DOHH2 (cell line): ENCODE results near the gene CCDC91.
"Not testable (repeated sequence)": the region's sequence is repeated elsewhere in the genome, so short reads cannot be mapped to it uniquely, and the experiment has no call there.

Experiments used
- H3F3A ChIP-seq: fragments of 200-600 bp; sonication (generic), shearing (Covaris generic); 2 replicates; pipeline ENCODE4 v1.6.0; 2016; ENCODE audit warnings: antibody characterized with exemption, mild to moderate bottlenecking; ENCODE audit not compliant: control insufficient read depth, insufficient read depth
- H3K27ac ChIP-seq: fragments of 200-600 bp; sonication (generic); 2 replicates; pipeline ENCODE4 v1.5.1; 2014; ENCODE audit warnings: low read depth, mild to moderate bottlenecking, low read length, moderate library complexity
- H3K27me3 ChIP-seq: fragments of 200-600 bp; sonication (generic); 2 replicates; pipeline ENCODE4 v1.6.1; 2014; ENCODE audit warnings: mild to moderate bottlenecking, low read length, mixed read lengths; ENCODE audit not compliant: control insufficient read depth
- H3K36me3 ChIP-seq: fragments of 200-600 bp; sonication (generic); 2 replicates; pipeline ENCODE4 v1.6.1; 2014; ENCODE audit warnings: mild to moderate bottlenecking, low read length, moderate library complexity, mixed read lengths; ENCODE audit not compliant: control insufficient read depth
- H3K4me1 ChIP-seq: fragments of 200-600 bp; sonication (generic); 2 replicates; pipeline ENCODE4 v1.6.1; 2014; ENCODE audit warnings: mild to moderate bottlenecking, low read length, mixed read lengths; ENCODE audit not compliant: control insufficient read depth
- H3K4me2 ChIP-seq: fragments of 200-600 bp; sonication (generic); 2 replicates; pipeline ENCODE4 v1.6.0; 2014; ENCODE audit warnings: mild to moderate bottlenecking, low read length, moderate library complexity
- H3K4me3 ChIP-seq: fragments of 200-600 bp; sonication (generic); 2 replicates; pipeline ENCODE4 v1.5.1; 2014; ENCODE audit warnings: mild to moderate bottlenecking, low read length, mixed read lengths
- H3K79me2 ChIP-seq: fragments of 200-600 bp; sonication (generic); 2 replicates; pipeline ENCODE4 v1.6.1; 2014; ENCODE audit warnings: mild to moderate bottlenecking, low read length, mixed read lengths; ENCODE audit not compliant: control insufficient read depth
- H3K9me2 ChIP-seq: fragments of 200-600 bp; sonication (generic); replicated peaks from 2 replicates; pipeline ENCODE4 v1.6.1; 2014; ENCODE audit warnings: mild to moderate bottlenecking, low read length, mixed read lengths; ENCODE audit not compliant: control insufficient read depth
- H3K9me3 ChIP-seq: fragments of 200-600 bp; sonication (generic); 2 replicates; pipeline ENCODE4 v1.6.1; 2014; ENCODE audit warnings: antibody characterized with exemption, low read length, mixed read lengths; ENCODE audit not compliant: control insufficient read depth, insufficient read depth
- H4K20me1 ChIP-seq: fragments of 200-600 bp; sonication (generic); 2 replicates; pipeline ENCODE4 v1.6.0; 2014; ENCODE audit warnings: low read depth, mild to moderate bottlenecking, antibody characterized with exemption, low read length, moderate library complexity; ENCODE audit not compliant: control insufficient read depth, insufficient read depth
- CTCF ChIP-seq: fragments of 200-600 bp; sonication (generic); IDR thresholded peaks from one replicate; pipeline ENCODE4 v1.5.1; 2014; ENCODE audit warnings: antibody characterized with exemption, mild to moderate bottlenecking, low read depth, low read length; ENCODE audit not compliant: poor library complexity, severe bottlenecking
- EZH2phosphoT487 ChIP-seq: fragments of 200-600 bp; sonication (generic); IDR thresholded peaks from 2 replicates; pipeline ENCODE4 v1.6.1; 2017; ENCODE audit warnings: borderline replicate concordance, mild to moderate bottlenecking, antibody characterized with exemption, low read length, moderate library complexity, mixed read lengths

CCDC91 gene

DNA sequence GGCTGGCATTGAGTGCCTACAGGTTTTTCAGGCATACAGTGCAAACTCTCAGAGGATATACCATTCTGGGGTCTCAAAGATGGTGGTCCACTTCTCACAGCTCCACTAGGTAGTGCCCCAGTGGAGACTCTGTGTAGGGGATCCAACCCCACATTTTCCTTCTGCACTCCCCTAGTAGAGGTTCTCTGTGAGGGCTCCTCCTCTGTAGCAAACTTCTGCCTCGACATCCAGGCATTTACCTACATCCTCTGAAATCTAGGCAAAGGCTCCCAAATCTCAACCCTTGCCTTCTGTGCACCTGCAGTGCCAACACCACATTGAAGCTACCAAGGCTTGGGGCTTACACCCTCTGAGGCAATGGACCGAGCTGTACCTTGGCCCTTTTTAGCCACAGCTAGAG is 179.2 kb downstream of the CCDC91 start:
- H4K20me1 ChIP-seq, result no peaks in the 10 kb centered on the region
- no peak overlapping the region for H3K4me2 ChIP-seq
- H3K4me1 ChIP-seq, result no peaks in the 10 kb centered on the region
- no peaks in the 10 kb centered on the region for H3K27me3 ChIP-seq
- H3K27ac ChIP-seq, result no peak overlapping the region
- H3K36me3 ChIP-seq, result peaks cover 10% of the 10 kb centered on the region
- H3K9me3 ChIP-seq, result peaks cover 24% of the 10 kb centered on the region
- H3K79me2 ChIP-seq, result no peaks in the 10 kb centered on the region
- no peak overlapping the region for H3K4me3 ChIP-seq
- TF ChIP-seq CTCF (no peak), EZH2phosphoT487 (no peak)
- no peaks in the 10 kb centered on the region for H3F3A ChIP-seq
- H3K9me2 ChIP-seq, result no peaks in the 10 kb centered on the region

GRCh38 chr12:28374556-28374955 is 184.3 kb downstream of the CCDC91 start:
- no peaks in the 10 kb centered on the region for H3F3A ChIP-seq
- no peak overlapping the region for H3K27ac ChIP-seq
- no peaks in the 10 kb centered on the region for H3K4me1 ChIP-seq
- H3K27me3 ChIP-seq, result no peaks in the 10 kb centered on the region
- no peak for TF ChIP-seq EZH2phosphoT487
- peaks cover under 1% of the 10 kb centered on the region; the same call in 1 of the 2 replicates for H3K36me3 ChIP-seq
- H3K9me3 ChIP-seq, result peaks cover 9% of the 10 kb centered on the region
- H3K79me2 ChIP-seq, result no peaks in the 10 kb centered on the region
- H3K4me2 ChIP-seq, result no peak overlapping the region
- H3K4me3 ChIP-seq, result no peak overlapping the region
- no peaks in the 10 kb centered on the region for H4K20me1 ChIP-seq
- no peaks in the 10 kb centered on the region for H3K9me2 ChIP-seq

GRCh38 chr12:28378736-28379135 is 188.5 kb downstream of the CCDC91 start:
- no peaks in the 10 kb centered on the region for H3K36me3 ChIP-seq
- no peak overlapping the region for H3K27ac ChIP-seq
- no peaks in the 10 kb centered on the region for H3K9me2 ChIP-seq
- H3K9me3 ChIP-seq, result no peaks in the 10 kb centered on the region
- no peaks in the 10 kb centered on the region for H3F3A ChIP-seq
- no peak overlapping the region for H3K4me3 ChIP-seq
- TF ChIP-seq EZH2phosphoT487 (no peak), CTCF (no peak)
- no peaks in the 10 kb centered on the region for H4K20me1 ChIP-seq
- no peaks in the 10 kb centered on the region for H3K79me2 ChIP-seq
- H3K4me2 ChIP-seq, result no peak overlapping the region
- H3K4me1 ChIP-seq, result no peaks in the 10 kb centered on the region
- no peaks in the 10 kb centered on the region for H3K27me3 ChIP-seq

GRCh38 chr12:28379779-28380178 is 189.5 kb downstream of the CCDC91 start:
- not testable (repeated sequence) for H4K20me1 ChIP-seq, H3K9me3 ChIP-seq, H3K4me1 ChIP-seq, H3K27ac ChIP-seq, H3K27me3 ChIP-seq, H3F3A ChIP-seq, H3K9me2 ChIP-seq, H3K4me3 ChIP-seq, H3K4me2 ChIP-seq, H3K36me3 ChIP-seq, H3K79me2 ChIP-seq

DNA sequence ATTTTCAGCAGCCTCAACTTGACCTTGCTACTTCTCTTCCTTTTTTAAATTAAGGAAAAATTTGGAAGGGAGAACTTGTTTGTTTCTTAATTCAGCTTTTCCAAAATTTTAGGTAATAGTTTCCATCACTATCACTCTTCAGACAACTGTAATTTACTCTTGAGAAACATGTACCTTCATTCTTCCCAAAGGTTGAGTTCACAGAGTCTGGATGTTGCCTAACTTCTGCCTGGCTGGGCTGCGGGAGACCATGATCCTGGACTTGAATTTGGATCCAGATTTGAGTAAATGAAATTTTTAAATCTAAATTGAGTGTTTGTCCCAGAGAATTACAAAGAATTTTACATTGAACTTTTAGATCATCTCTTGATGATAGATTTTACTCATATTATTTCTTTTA is 193.1 kb downstream of the CCDC91 start:
- Histone ChIP-seq H3K9me2 (no peaks in the 10 kb centered on the region), H3K4me1 (no peaks in the 10 kb centered on the region), H3F3A (no peaks in the 10 kb centered on the region), H3K4me3 (no peak overlapping the region), H3K27ac (no peak overlapping the region), H4K20me1 (no peaks in the 10 kb centered on the region), H3K36me3 (no peaks in the 10 kb centered on the region), H3K9me3 (no peaks in the 10 kb centered on the region), H3K79me2 (no peaks in the 10 kb centered on the region), H3K4me2 (no peak overlapping the region), H3K27me3 (no peaks in the 10 kb centered on the region)
- TF ChIP-seq EZH2phosphoT487 (no peak), CTCF (no peak)
